GM23248 (cell line): ENCODE measurements around the gene SYT1. TPM values are rescaled to one million over a fixed set of nuclear protein-coding genes. Genes with fewer than 3 reads are reported as not detected.

Experiments
- DNase-seq: peaks from one replicate; pipeline ENCODE4 v3.0.0-alpha.2; 2015
- H2AFZ ChIP-seq: fragments of 200-600 bp; sonication (generic); 2 replicates; pipeline ENCODE4 v1.6.1; 2016; ENCODE audit warnings: antibody characterized with exemption
- H3F3A ChIP-seq: fragments of 200-600 bp; sonication (generic); 2 replicates; pipeline ENCODE4 v1.6.1; 2016; ENCODE audit warnings: mild to moderate bottlenecking, antibody characterized with exemption, mixed run types; ENCODE audit not compliant: insufficient read depth
- H3K27ac ChIP-seq: fragments of 200-600 bp; sonication (generic); 2 replicates; pipeline ENCODE4 v1.5.1; 2016; ENCODE audit warnings: mild to moderate bottlenecking
- H3K27me3 ChIP-seq: fragments of 200-600 bp; sonication (generic); replicated peaks from 2 replicates; pipeline ENCODE4 v1.6.1; 2016; ENCODE audit warnings: mild to moderate bottlenecking; ENCODE audit not compliant: insufficient read depth
- H3K36me3 ChIP-seq: fragments of 200-600 bp; sonication (generic); 2 replicates; pipeline ENCODE4 v1.6.1; 2016; ENCODE audit warnings: low read depth, mild to moderate bottlenecking
- H3K4me1 ChIP-seq: fragments of 200-600 bp; sonication (generic); 2 replicates; pipeline ENCODE4 v1.6.1; 2016; ENCODE audit warnings: mild to moderate bottlenecking; ENCODE audit not compliant: insufficient read depth
- H3K4me2 ChIP-seq: fragments of 200-600 bp; sonication (generic); one replicate; pipeline ENCODE4 v1.6.1; 2016; ENCODE audit warnings: mild to moderate bottlenecking; ENCODE audit not compliant: unreplicated experiment
- H3K4me3 ChIP-seq: fragments of 200-600 bp; sonication (generic); 2 replicates; pipeline ENCODE4 v1.5.1; 2016; ENCODE audit warnings: mild to moderate bottlenecking
- H3K79me2 ChIP-seq: fragments of 200-600 bp; sonication (generic); 2 replicates; pipeline ENCODE4 v1.6.1; 2016; ENCODE audit warnings: mild to moderate bottlenecking; ENCODE audit not compliant: insufficient read depth
- H3K9ac ChIP-seq: fragments of 200-600 bp; sonication (generic); 2 replicates; pipeline ENCODE4 v1.6.1; 2016; ENCODE audit warnings: mild to moderate bottlenecking
- H3K9me2 ChIP-seq: fragments of 200-600 bp; sonication (generic); 2 replicates; pipeline ENCODE4 v1.6.1; 2016; ENCODE audit warnings: mixed run types, mild to moderate bottlenecking, moderate library complexity; ENCODE audit not compliant: insufficient read depth
- H3K9me3 ChIP-seq: fragments of 200-600 bp; sonication (generic); one replicate; pipeline ENCODE4 v1.6.1; 2017; ENCODE audit warnings: low read depth
- H4K20me1 ChIP-seq: fragments of 200-600 bp; sonication (generic); 2 replicates; pipeline ENCODE4 v1.6.0; 2016; ENCODE audit not compliant: insufficient read depth
- EZH2 ChIP-seq: fragments of 200-600 bp; sonication (generic); IDR thresholded peaks from 2 replicates; pipeline ENCODE4 v1.6.1; 2018; ENCODE audit warnings: antibody characterized with exemption, mild to moderate bottlenecking; ENCODE audit not compliant: insufficient read depth, poor library complexity, severe bottlenecking
- EZH2phosphoT487 ChIP-seq: fragments of 200-600 bp; sonication (generic); IDR thresholded peaks from 2 replicates; pipeline ENCODE4 v1.6.1; 2018; ENCODE audit warnings: antibody characterized with exemption, moderate library complexity, mild to moderate bottlenecking, low read depth; ENCODE audit not compliant: insufficient read depth
- WGBS, 2 experiments: methylation state at CpG; one replicate each; pipeline ENCODE4 v1.1.6; 2015 to 2017; ENCODE audit warnings: low lambda C conversion rate in 2 of 2, low coverage in 1 of 2; ENCODE audit errors: missing lambda C conversion rate in 2 of 2; 5-methylcytosine and 5-hydroxymethylcytosine counted together
- in situ Hi-C: fragments of 300-500 bp; cut with MboI; formaldehyde crosslinking; loops from 2 replicates; pipeline ENCODE4 v1.15.0; 2020
- polyA plus RNA-seq: library from polyadenylated mRNA; unstranded; fragments of >200 nt; fragmentation: Nextera tagmentation; extraction: Ambion mirVana; gene quantifications from 2 replicates; pipeline ENCODE4 v1.2.1, GENCODE V29; 2016
- total RNA-seq: library from RNA; depleted of rRNA; stranded (reverse); fragments of >200 nt; shearing (Covaris generic); gene quantifications from 2 replicates; pipeline ENCODE4 v1.2.3, GENCODE V29; 2014

SYT1 gene
- total and polyA plus RNA-seq, 2 experiments from 2014 or later, result 1.7 to 2.4 TPM

- Histone ChIP-seq H3K4me2 (no peak overlapping the region), H2AFZ (no peak overlapping the region), H3K9ac (no peak overlapping the region), H3K4me1 (no peaks in the 10 kb centered on the region), H3K27ac (no peak overlapping the region), H3K27me3 (no peaks in the 10 kb centered on the region), H3K4me3 (no peak overlapping the region), H4K20me1 (no peaks in the 10 kb centered on the region), H3K9me3 (no peaks in the 10 kb centered on the region), H3K79me2 (no peaks in the 10 kb centered on the region), H3K36me3 (no peaks in the 10 kb centered on the region), H3K9me2 (no peaks in the 10 kb centered on the region), H3F3A (no peaks in the 10 kb centered on the region)
- WGBS, 2 experiments, result 90 to 95% methylated on average over 4 of the region's 4 CpGs
- no peak for DNase-seq
- in situ Hi-C loops, result no loop called here
- no peak for TF ChIP-seq EZH2phosphoT487
- no peak for TF ChIP-seq EZH2
These were observed 322.5 kb downstream of the SYT1 start for GRCh38 chr12:79187032-79187431.

- in situ Hi-C loops, result no loop called here
- Histone ChIP-seq H3F3A (no peaks in the 10 kb centered on the region), H3K4me2 (no peak overlapping the region), H3K27me3 (no peaks in the 10 kb centered on the region), H3K79me2 (no peaks in the 10 kb centered on the region), H3K9ac (no peak overlapping the region), H3K9me2 (no peaks in the 10 kb centered on the region), H3K9me3 (no peaks in the 10 kb centered on the region), H3K4me1 (no peaks in the 10 kb centered on the region), H3K36me3 (no peaks in the 10 kb centered on the region), H3K4me3 (no peak overlapping the region), H4K20me1 (no peaks in the 10 kb centered on the region), H3K27ac (no peak overlapping the region), H2AFZ (no peak overlapping the region)
- no peak for DNase-seq
- TF ChIP-seq EZH2phosphoT487, result no peak
- no peak for TF ChIP-seq EZH2
These were observed 326.8 kb downstream of the SYT1 start for GRCh38 chr12:79191391-79191790.

GRCh38 chr12:79194595-79194994 is 330.0 kb downstream of the SYT1 start:
- WGBS, 2 experiments, result 63 to 65% methylated on average over 3 of the region's 3 CpGs
- in situ Hi-C loops, result no loop called here
- no peaks in the 10 kb centered on the region for H3K9me3 ChIP-seq
- no peaks in the 10 kb centered on the region for H3K9me2 ChIP-seq
- no peaks in the 10 kb centered on the region for H3F3A ChIP-seq
- no peaks in the 10 kb centered on the region for H3K79me2 ChIP-seq
- H3K36me3 ChIP-seq, result no peaks in the 10 kb centered on the region
- H3K27me3 ChIP-seq, result no peaks in the 10 kb centered on the region
- TF ChIP-seq EZH2 (no peak), EZH2phosphoT487 (no peak)
- no peak overlapping the region for H3K27ac ChIP-seq
- no peak overlapping the region for H2AFZ ChIP-seq
- H3K4me1 ChIP-seq, result no peaks in the 10 kb centered on the region
- H3K9ac ChIP-seq, result no peak overlapping the region
- H4K20me1 ChIP-seq, result no peaks in the 10 kb centered on the region
- H3K4me2 ChIP-seq, result no peak overlapping the region
- DNase-seq, result peak; percentile 8
- H3K4me3 ChIP-seq, result no peak overlapping the region

- Histone ChIP-seq H3K9ac (no peak overlapping the region), H4K20me1 (no peaks in the 10 kb centered on the region), H3K9me2 (no peaks in the 10 kb centered on the region), H3K36me3 (no peaks in the 10 kb centered on the region), H3K9me3 (no peaks in the 10 kb centered on the region), H3K4me2 (no peak overlapping the region), H3K79me2 (no peaks in the 10 kb centered on the region), H2AFZ (no peak overlapping the region), H3K27ac (no peak overlapping the region), H3K27me3 (no peaks in the 10 kb centered on the region), H3K4me3 (no peak overlapping the region), H3K4me1 (no peaks in the 10 kb centered on the region), H3F3A (no peaks in the 10 kb centered on the region)
- in situ Hi-C loops, result no loop called here
- TF ChIP-seq EZH2 (no peak), EZH2phosphoT487 (no peak)
- no peak for DNase-seq
- 83 to 93% methylated on average over 1 of the region's 1 CpG for WGBS, 2 experiments
These were observed 334.6 kb downstream of the SYT1 start for GRCh38 chr12:79199166-79199565.

- Histone ChIP-seq H3K4me1 (no peaks in the 10 kb centered on the region), H3K4me3 (no peak overlapping the region), H3K9me3 (no peaks in the 10 kb centered on the region), H3K36me3 (no peaks in the 10 kb centered on the region), H3K9ac (no peak overlapping the region), H3K9me2 (no peaks in the 10 kb centered on the region), H3K27me3 (no peaks in the 10 kb centered on the region), H3K4me2 (no peak overlapping the region), H3K79me2 (no peaks in the 10 kb centered on the region), H3K27ac (no peak overlapping the region), H4K20me1 (no peaks in the 10 kb centered on the region), H3F3A (no peaks in the 10 kb centered on the region), H2AFZ (no peak overlapping the region)
- in situ Hi-C loops, result no loop called here
- no peak for TF ChIP-seq EZH2phosphoT487
- TF ChIP-seq EZH2, result no peak
- 85 to 89% methylated on average over 2 of the region's 2 CpGs for WGBS, 2 experiments
- DNase-seq, result no peak
These were observed 335.6 kb downstream of the SYT1 start for GRCh38 chr12:79200176-79200575.
